HEK293 (cell line): ENCODE results near the gene CACNA1C.

Experiments used
- CTCF ChIA-PET: fragments of 350-600 bp; formaldehyde crosslinking; extraction: SDS; loops from one replicate; lab custom pipeline; 2021; ENCODE audit warnings: antibody characterized with exemption; lab: Yijun Ruan, JAX
- POLR2A ChIA-PET: fragments of 300-600 bp; formaldehyde crosslinking; extraction: SDS; loops from one replicate; lab custom pipeline; 2020; ENCODE audit warnings: antibody characterized with exemption, inconsistent platforms; lab: Yijun Ruan, JAX
- H3K27ac ChIP-seq: fragments of 200-500 bp; sonication (Bioruptor generic); 2 replicates; pipeline ENCODE4 v1.5.1; 2014; ENCODE audit warnings: low read depth, low read length, control low read depth, inconsistent platforms; ENCODE audit errors: extremely low read depth
- H3K36me3 ChIP-seq, 2 experiments: fragments of 200-500 bp in 1 of 2; sonication (Bioruptor generic) in 1 of 2; 1 replicate in 1 of 2; 2 replicates in 1 of 2; pipeline ENCODE4 v1.5.1; 2014 to 2017; ENCODE audit warnings: inconsistent platforms in 2 of 2, low read length in 2 of 2; ENCODE audit not compliant: control insufficient read depth in 2 of 2, insufficient read depth in 1 of 2
- H3K4me1 ChIP-seq: fragments of 200-500 bp; sonication (Bioruptor generic); 2 replicates; pipeline ENCODE4 v1.5.1; 2014; ENCODE audit warnings: mild to moderate bottlenecking, low read length, inconsistent platforms; ENCODE audit not compliant: control insufficient read depth, insufficient read depth
- H3K4me3 ChIP-seq: 2 replicates; pipeline ENCODE4 v1.5.1; 2011; ENCODE audit warnings: low read depth, mild to moderate bottlenecking, control low read depth, low read length, moderate library complexity
- H3K9me3 ChIP-seq: fragments of 200-500 bp; sonication (Bioruptor generic); 2 replicates; pipeline ENCODE4 v1.5.1; 2014; ENCODE audit warnings: low read depth, low read length, inconsistent platforms; ENCODE audit not compliant: control insufficient read depth, insufficient read depth
- EGR2 ChIP-seq: fragments of 450-650 bp; formaldehyde crosslinking; IDR thresholded peaks from 2 replicates; pipeline ENCODE4 v1.5.1; 2016; ENCODE audit warnings: low read depth, missing biosample characterization, missing genetic modification characterization
- ELK4 ChIP-seq: IDR thresholded peaks from 2 replicates; pipeline ENCODE4 v1.6.1; 2011; ENCODE audit warnings: mild to moderate bottlenecking, low read depth, low read length, borderline replicate concordance
- MYNN ChIP-seq: fragments of 450-650 bp; formaldehyde crosslinking; IDR thresholded peaks from 2 replicates; pipeline ENCODE4 v1.5.1; 2016; ENCODE audit warnings: missing biosample characterization, missing genetic modification characterization, borderline replicate concordance
- PRDM10 ChIP-seq: fragments of 450-650 bp; formaldehyde crosslinking; IDR thresholded peaks from 2 replicates; pipeline ENCODE4 v1.5.1; 2016; ENCODE audit warnings: missing biosample characterization, missing genetic modification characterization
- SALL2 ChIP-seq: fragments of 450-650 bp; formaldehyde crosslinking; IDR thresholded peaks from 2 replicates; pipeline ENCODE4 v1.5.0; 2017; ENCODE audit warnings: missing biosample characterization, mild to moderate bottlenecking, missing genetic modification characterization, borderline replicate concordance
- SETDB1 ChIP-seq: IDR thresholded peaks from one replicate; pipeline ENCODE4 v1.6.1; 2017; ENCODE audit warnings: mild to moderate bottlenecking, low read length, moderate library complexity, mixed read lengths; ENCODE audit not compliant: insufficient read length
- TRIM28 ChIP-seq: IDR thresholded peaks from 2 replicates; pipeline ENCODE4 v1.6.1; 2011; ENCODE audit warnings: low read length, control low read depth, borderline replicate concordance
- YY2 ChIP-seq: fragments of 450-650 bp; formaldehyde crosslinking; IDR thresholded peaks from 2 replicates; pipeline ENCODE4 v1.5.1; 2016; ENCODE audit warnings: missing biosample characterization, missing genetic modification characterization
- ZBTB10 ChIP-seq: fragments of 450-650 bp; formaldehyde crosslinking; IDR thresholded peaks from 2 replicates; pipeline ENCODE4 v1.5.1; 2016; ENCODE audit warnings: missing biosample characterization, missing genetic modification characterization
- ZBTB11 ChIP-seq: fragments of 450-650 bp; formaldehyde crosslinking; conservative IDR thresholded peaks from 2 replicates; pipeline ENCODE4 v1.5.1; 2016; ENCODE audit warnings: low read depth, missing biosample characterization, missing genetic modification characterization
- ZFHX2 ChIP-seq: fragments of 450-650 bp; formaldehyde crosslinking; conservative IDR thresholded peaks from 2 replicates; pipeline ENCODE4 v1.5.1; 2016; ENCODE audit warnings: missing biosample characterization, missing genetic modification characterization
- ZNF214 ChIP-seq: fragments of 450-650 bp; formaldehyde crosslinking; IDR thresholded peaks from 2 replicates; pipeline ENCODE4 v1.5.1; 2017; ENCODE audit warnings: missing biosample characterization, mild to moderate bottlenecking, missing genetic modification characterization, borderline replicate concordance
- ZNF37A ChIP-seq: fragments of 450-650 bp; IDR thresholded peaks from 2 replicates; pipeline ENCODE4 v1.5.1; 2018; ENCODE audit warnings: missing biosample characterization, missing genetic modification characterization
- ZNF544 ChIP-seq: fragments of 450-650 bp; formaldehyde crosslinking; IDR thresholded peaks from 2 replicates; pipeline ENCODE4 v1.5.0; 2017; ENCODE audit warnings: missing biosample characterization, missing genetic modification characterization
- ZNF843 ChIP-seq: fragments of 450-650 bp; formaldehyde crosslinking; IDR thresholded peaks from 2 replicates; pipeline ENCODE4 v1.5.1; 2016; ENCODE audit warnings: missing biosample characterization, missing genetic modification characterization
- ZSCAN5A ChIP-seq: fragments of 450-650 bp; formaldehyde crosslinking; IDR thresholded peaks from 2 replicates; pipeline ENCODE4 v1.5.1; 2016; ENCODE audit warnings: missing biosample characterization, missing genetic modification characterization

The CACNA1C gene

GRCh38 chr12:2154050-2154449, 101.3 kb downstream of the CACNA1C start:
- Histone ChIP-seq H3K4me1 (no peaks in the 10 kb centered on the region), H3K4me3 (no peak overlapping the region), H3K27ac (no peak overlapping the region), H3K9me3 (no peaks in the 10 kb centered on the region), H3K36me3 (no peaks in the 10 kb centered on the region)
- no peak for TF ChIP-seq YY2
- TF ChIP-seq ZNF37A (tag by site-specific recombination), result no peak
- TF ChIP-seq EGR2 (tag by site-specific recombination), result peak; percentile 86
- peak; percentile 59 for TF ChIP-seq ZFHX2 (tag by site-specific recombination)
- no peak for TF ChIP-seq ZBTB10 (tag by site-specific recombination)
- no peak for TF ChIP-seq TRIM28
- TF ChIP-seq ZNF544 (tag by site-specific recombination), result no peak
- no peak for TF ChIP-seq SETDB1
- ChIA-PET POLR2A (no interaction called here), CTCF (no interaction called here)

GRCh38 chr12:2154521-2154920, 101.7 kb downstream of the CACNA1C start:
- CTCF ChIA-PET, result interaction anchor here (0.8 kb wide), 1 partner anchor 120 kb away, joined by 3 read pairs; no protein-coding TSS in a partner anchor
- POLR2A ChIA-PET, result no interaction called here
- Histone ChIP-seq H3K4me1 (no peaks in the 10 kb centered on the region), H3K9me3 (no peaks in the 10 kb centered on the region), H3K27ac (no peak overlapping the region), H3K4me3 (no peak overlapping the region), H3K36me3 (no peaks in the 10 kb centered on the region)
- TF ChIP-seq EGR2 (tag by site-specific recombination) (no peak; the same call in 1 of the 2 replicates), SALL2 (tag by site-specific recombination) (no peak), ELK4 (no peak), ZNF214 (tag by site-specific recombination) (no peak), PRDM10 (tag by site-specific recombination) (no peak), ZNF843 (tag by site-specific recombination) (no peak), ZSCAN5A (tag by site-specific recombination) (no peak), MYNN (tag by site-specific recombination) (no peak), ZBTB11 (tag by site-specific recombination) (no peak)
